Keratinocyte (primary cell): Measurements from ENCODE around the gene HPS6. TPM values are rescaled to one million over a fixed set of nuclear protein-coding genes. Genes with fewer than 3 reads are reported as not detected.

Source experiments
- DNase-seq: peaks from one replicate; pipeline ENCODE4 v3.0.0-alpha.2; 2011; ENCODE audit warnings: low read depth, missing footprints, low spot score
- FAIRE-seq: peaks from 2 replicates; lab custom pipeline; 2011; peaks lifted over from hg19 to GRCh38; lab: Jason Lieb, UNC
- H2AFZ ChIP-seq: 2 replicates; pipeline ENCODE4 v1.6.0; 2012; ENCODE audit warnings: low read length, control low read depth, inconsistent platforms; ENCODE audit not compliant: control insufficient read depth
- H3K27ac ChIP-seq: 2 replicates; pipeline ENCODE4 v1.5.1; 2011; ENCODE audit warnings: low read length; ENCODE audit not compliant: control insufficient read depth, insufficient read depth
- H3K27me3 ChIP-seq: 3 replicates; pipeline ENCODE4 v1.6.0; 2011; ENCODE audit warnings: low read length; ENCODE audit not compliant: control insufficient read depth, insufficient read depth; ENCODE audit errors: extremely low read depth
- H3K36me3 ChIP-seq, 2 experiments: 2 replicates in 1 of 2; 3 replicates in 1 of 2; pipeline ENCODE4 v1.5.1; 2011; ENCODE audit warnings: low read length in 2 of 2, mild to moderate bottlenecking in 1 of 2; ENCODE audit not compliant: control insufficient read depth in 2 of 2, insufficient read depth in 2 of 2; ENCODE audit errors: extremely low read depth in 1 of 2
- H3K4me1 ChIP-seq: 3 replicates; pipeline ENCODE4 v1.5.1; 2011; ENCODE audit warnings: low read length; ENCODE audit not compliant: control insufficient read depth, insufficient read depth; ENCODE audit errors: extremely low read depth
- H3K4me2 ChIP-seq: 3 replicates; pipeline ENCODE4 v1.6.0; 2011; ENCODE audit warnings: low read depth, low read length; ENCODE audit not compliant: control insufficient read depth, insufficient read depth; ENCODE audit errors: extremely low read depth
- H3K4me3 ChIP-seq, 3 experiments: fragments of 200-600 bp in 1 of 3; sonication (generic) in 1 of 3; 2 replicates in 2 of 3; 3 replicates in 1 of 3; pipeline ENCODE4 v1.5.1; 2011 to 2016; ENCODE audit warnings: low read length in 3 of 3, mild to moderate bottlenecking in 3 of 3, control low read depth in 2 of 3, inconsistent platforms in 1 of 3, low read depth in 1 of 3, mixed read lengths in 1 of 3, mixed run types in 1 of 3, moderate library complexity in 1 of 3; ENCODE audit not compliant: control insufficient read depth in 2 of 3, insufficient read depth in 2 of 3; ENCODE audit errors: extremely low read depth in 1 of 3
- H3K79me2 ChIP-seq: 2 replicates; pipeline ENCODE4 v1.6.0; 2012; ENCODE audit warnings: low read length; ENCODE audit not compliant: control insufficient read depth, insufficient read depth
- H3K9ac ChIP-seq: 3 replicates; pipeline ENCODE4 v1.6.0; 2011; ENCODE audit warnings: low read length; ENCODE audit not compliant: control insufficient read depth, insufficient read depth; ENCODE audit errors: extremely low read depth
- H3K9me1 ChIP-seq: 3 replicates; pipeline ENCODE4 v1.6.0; 2011; ENCODE audit warnings: low read length; ENCODE audit not compliant: control insufficient read depth, insufficient read depth; ENCODE audit errors: extremely low read depth
- H3K9me3 ChIP-seq: 2 replicates; pipeline ENCODE4 v1.5.1; 2012; ENCODE audit warnings: low read depth, low read length; ENCODE audit not compliant: control insufficient read depth
- H4K20me1 ChIP-seq: 3 replicates; pipeline ENCODE4 v1.6.0; 2011; ENCODE audit warnings: low read length; ENCODE audit not compliant: control insufficient read depth, insufficient read depth; ENCODE audit errors: extremely low read depth
- CTCF ChIP-seq, 3 experiments: IDR thresholded peaks in 1 of 3; conservative IDR thresholded peaks in 1 of 3; optimal IDR thresholded peaks in 1 of 3; 2 replicates in 2 of 3; 3 replicates in 1 of 3; pipeline versions ENCODE3 to v1.5.1; 2011; ENCODE audit warnings: low read length in 3 of 3, mild to moderate bottlenecking in 3 of 3, moderate library complexity in 2 of 3, control low read depth in 1 of 3, inconsistent platforms in 1 of 3; ENCODE audit not compliant: insufficient read depth in 2 of 3; ENCODE audit errors: extremely low read depth in 1 of 3
- EZH2 ChIP-seq: IDR thresholded peaks from one replicate; pipeline ENCODE4 v1.6.1; 2012; ENCODE audit warnings: inconsistent platforms, mild to moderate bottlenecking, low read length, moderate library complexity
- dilution Hi-C: fragments of 300-500 bp; cut with MboI; formaldehyde crosslinking; loops from one replicate; pipeline ENCODE4 v1.7.0; 2020; ENCODE audit warnings: low sequenced_read_pairs; ENCODE audit not compliant: extremely low pct_ligation_motif_present
- polyA plus RNA-seq, 5 experiments: library from polyadenylated mRNA; depleted of rRNA in 3 of 5; stranded (reverse) in 3 of 5; stranded (forward) in 1 of 5; unstranded in 1 of 5; fragments of >200 nt; gene quantifications; 1 replicate in 1 of 5; 2 replicates in 3 of 5; 3 replicates in 1 of 5; pipeline versions ENCODE4 v1.2.1 to v1.2.3, GENCODE V29; 2011 to 2012; ENCODE audit warnings: missing spikeins in 2 of 5, low read depth in 1 of 5, low replicate concordance in 1 of 5

The HPS6 gene
- polyA plus RNA-seq, 1 donor (not counting 4 experiments of a cell fraction or from before 2014, with no cell fraction given): 8.6 TPM

- dilution Hi-C loops: no loop called here
- H3K36me3 ChIP-seq: peaks cover 1 to 12% of the 10 kb centered on the region in 2 experiments
- H3K9me1 ChIP-seq: no peaks in the 10 kb centered on the region
- no peaks in the 10 kb centered on the region for H3K27me3 ChIP-seq
- no peak overlapping the region for H2AFZ ChIP-seq
- H3K9me3 ChIP-seq: no peaks in the 10 kb centered on the region
- peak; percentile 48 for DNase-seq
- peak; percentile 91 for FAIRE-seq
- peaks cover 4% of the 10 kb centered on the region for H3K4me1 ChIP-seq
- peaks cover 12% of the 10 kb centered on the region for H3K79me2 ChIP-seq
- peaks cover 2% of the 10 kb centered on the region for H4K20me1 ChIP-seq
- no peak overlapping the region for H3K27ac ChIP-seq
- H3K4me3 ChIP-seq: no peak overlapping the region
- no peak overlapping the region for H3K9ac ChIP-seq
- TF ChIP-seq EZH2 (no peak), CTCF (optimal IDR thresholded peaks at IDR 0.05 in 1 of 3, IDR thresholded peaks at IDR 0.05 in 1 of 3, conservative IDR thresholded peaks at IDR 0.05 in 1 of 3; ENCODE audit: extremely low read depth in 1 of 3, insufficient read depth in 2 of 3, low read length in 3 of 3) (peak; percentile 92 to 98 (median 93))
- H3K4me2 ChIP-seq: no peak overlapping the region
Observed at GRCh38 chr10:102072673-102073527, 7.8 kb downstream of the HPS6 start.

GRCh38 chr10:102083541-102083940 is 18.4 kb downstream of the HPS6 start:
- H4K20me1 ChIP-seq: no peaks in the 10 kb centered on the region
- no peak overlapping the region for H2AFZ ChIP-seq
- dilution Hi-C loops: no loop called here
- TF ChIP-seq CTCF (optimal IDR thresholded peaks at IDR 0.05 in 1 of 3, IDR thresholded peaks at IDR 0.05 in 1 of 3, conservative IDR thresholded peaks at IDR 0.05 in 1 of 3; ENCODE audit: extremely low read depth in 1 of 3, insufficient read depth in 2 of 3, low read length in 3 of 3) (no peak), EZH2 (no peak)
- H3K79me2 ChIP-seq: no peaks in the 10 kb centered on the region
- no peaks in the 10 kb centered on the region for H3K9me3 ChIP-seq
- H3K4me1 ChIP-seq: no peaks in the 10 kb centered on the region
- no peaks in the 10 kb centered on the region for H3K27me3 ChIP-seq
- no peak overlapping the region for H3K9ac ChIP-seq
- H3K9me1 ChIP-seq: no peaks in the 10 kb centered on the region
- FAIRE-seq (no peak), DNase-seq (no peak)
- H3K4me2 ChIP-seq: no peak overlapping the region
- no peaks in the 10 kb centered on the region for H3K36me3 ChIP-seq
- no peak overlapping the region for H3K4me3 ChIP-seq
- no peak overlapping the region for H3K27ac ChIP-seq
